HG03103 (cell line): ENCODE measurements around the gene S100A11.

Experiments
- ATAC-seq: cut with Tn5 transposase; IDR thresholded peaks from one replicate; pipeline ENCODE4 v1.9.1; 2021; ENCODE audit warnings: low read depth; ENCODE audit not compliant: unreplicated experiment

S100A11 gene

GRCh38 chr1:151986501-151987190, 50.2 kb downstream of the S100A11 start:
- ATAC-seq, result no peak

GRCh38 chr1:151985768-151986167, 51.0 kb downstream of the S100A11 start:
- ATAC-seq, result no peak

DNA sequence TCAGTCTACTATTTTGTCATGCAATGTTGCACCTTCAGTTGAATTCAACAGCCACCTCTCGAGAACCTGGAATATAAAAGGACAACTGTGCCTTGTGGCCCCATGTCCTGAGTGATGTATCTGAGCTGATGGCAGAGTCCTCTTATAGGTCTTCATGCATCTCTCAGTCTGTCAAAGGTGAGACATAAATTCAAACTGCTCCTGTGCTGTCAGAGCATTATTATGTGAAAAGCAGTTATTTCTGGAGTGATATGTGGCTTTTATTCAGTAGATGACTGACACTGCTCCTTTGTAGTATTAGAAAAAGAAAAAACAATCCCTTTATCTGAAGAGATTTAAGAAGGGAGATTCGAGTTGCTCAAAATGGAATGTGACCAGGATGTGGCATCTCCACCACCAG, 51.5 kb downstream of the S100A11 start:
- no peak for ATAC-seq

DNA sequence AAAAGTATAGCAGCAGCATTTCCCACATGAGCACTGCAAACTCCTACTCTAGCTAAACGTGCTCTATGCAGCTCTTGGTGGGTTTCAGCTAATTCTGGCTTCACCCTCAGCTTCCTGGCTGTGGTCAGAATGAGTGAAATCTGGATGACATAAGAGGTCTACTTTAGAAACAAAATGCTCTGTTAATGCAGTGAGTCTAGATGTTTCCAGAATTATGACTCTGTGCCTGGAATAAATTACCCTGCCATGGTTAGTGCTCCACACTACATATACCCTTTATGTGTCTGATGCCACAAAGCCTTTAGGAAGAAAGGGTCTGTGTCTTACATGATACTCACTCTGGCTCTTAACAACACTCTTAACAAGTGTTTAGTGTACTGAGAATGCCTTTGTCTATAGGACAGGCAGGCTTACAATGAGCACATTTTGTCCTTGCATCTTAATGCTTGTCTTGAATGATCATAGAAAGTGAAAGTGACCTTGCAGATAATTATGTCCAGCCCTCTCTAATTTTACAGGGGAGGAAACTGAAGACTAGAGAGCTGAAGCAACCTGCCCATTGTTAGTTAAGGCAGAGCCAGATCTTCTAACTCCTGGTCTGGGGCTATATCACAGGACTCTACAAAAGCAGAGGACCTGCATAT, 52.4 kb downstream of the S100A11 start:
- ATAC-seq, result peak; percentile 80
